ENCODE measurements around the gene SLC37A3.

- TF ChIP-seq POLR2A (IDR thresholded peaks at IDR 0.05; ENCODE audit: low read depth, low read length) (no peak), TAF1 (IDR thresholded peaks at IDR 0.05; ENCODE audit: borderline replicate concordance, low read depth, low read length) (no peak), POLR2AphosphoS5 (IDR thresholded peaks at IDR 0.05; ENCODE audit: low read depth, low read length) (no peak)
Observed at GRCh38 chr7:140440593-140440992, 42.3 kb upstream of the SLC37A3 start.

Measured in GM12892 (cell line).